Upper lobe of left lung (tissue), 6 donors: ENCODE measurements around the gene AVPR1B. TPM values are rescaled to one million over a fixed set of nuclear protein-coding genes. Genes with fewer than 3 reads are reported as not detected.

Source experiments
- ATAC-seq, 2 donors: fragments of 200-7000 bp; cut with Tn5 transposase; one replicate each; pipeline ENCODE4 v1.9.1; 2022; ENCODE audit warnings: mild to moderate bottlenecking in 2 of 2, moderate library complexity in 2 of 2; ENCODE audit not compliant: low FRiP score in 2 of 2
- DNase-seq, 2 donors: peaks; one replicate each; pipeline ENCODE4 v3.0.0-alpha.2; 2019 to 2020
- H3K27ac ChIP-seq, 4 donors: fragments of 200-600 bp; sonication (generic); one replicate each; pipeline ENCODE4 v1.5.1; 2016 to 2019
- H3K27me3 ChIP-seq, 4 donors: fragments of 200-600 bp; sonication (generic); one replicate each; pipeline ENCODE4 v1.5.1; 2017 to 2019
- H3K36me3 ChIP-seq, 4 donors: fragments of 200-600 bp; sonication (generic); one replicate each; pipeline ENCODE4 v1.5.1; 2016 to 2019
- H3K4me1 ChIP-seq, 4 donors: fragments of 200-600 bp; sonication (generic); one replicate each; pipeline ENCODE4 v1.5.1; 2018 to 2019
- H3K4me3 ChIP-seq, 4 donors: fragments of 200-600 bp; sonication (generic); one replicate each; pipeline ENCODE4 v1.5.1; 2017 to 2019; ENCODE audit warnings: mild to moderate bottlenecking in 2 of 4, moderate library complexity in 1 of 4
- H3K9me3 ChIP-seq, 4 donors: fragments of 200-600 bp; sonication (generic); one replicate each; pipeline ENCODE4 v1.5.1; 2018 to 2019
- CTCF ChIP-seq, 6 experiments: fragments of 450-650 bp in 4 of 6; fragments of 200-600 bp in 2 of 6; sonication (generic) in 2 of 6; IDR thresholded peaks; one replicate each; pipeline ENCODE4 v1.5.1; 2016 to 2019; ENCODE audit warnings: antibody characterized with exemption in 6 of 6
- EP300 ChIP-seq, 4 donors: sonication (generic); formaldehyde crosslinking; IDR thresholded peaks; one replicate each; pipeline ENCODE4 v1.5.1; 2017; ENCODE audit warnings: antibody characterized with exemption in 4 of 4, control low read depth in 2 of 4
- POLR2A ChIP-seq, 4 donors: fragments of 450-650 bp; IDR thresholded peaks; one replicate each; pipeline ENCODE4 v1.5.1; 2016 to 2017; ENCODE audit warnings: antibody characterized with exemption in 4 of 4, mild to moderate bottlenecking in 2 of 4
- POLR2AphosphoS5 ChIP-seq, 2 donors: sonication (generic); formaldehyde crosslinking; IDR thresholded peaks; one replicate each; pipeline ENCODE4 v1.5.1; 2017; ENCODE audit warnings: antibody characterized with exemption in 2 of 2
- WGBS, 2 donors: methylation state at CpG; one replicate each; pipeline ENCODE4 v1.1.5; 2017 to 2018; 5-methylcytosine and 5-hydroxymethylcytosine counted together
- total RNA-seq, 6 donors: library from RNA; depleted of rRNA in 4 of 6; stranded (reverse); fragments of >200 nt in 4 of 6; gene quantifications; one replicate each; pipeline versions ENCODE4 v1.1.0 to v1.2.1, GENCODE V29; 2016 to 2021
- donor health status: DM: no; HTN: no; CAD: no; lungs with moderate emphysema.
- donor health status: DM: no; HTN: yes; CAD: no; lungs with severe emphysema.

The AVPR1B gene
- total RNA-seq, 6 donors from 2014 or later, result not detected

- H3K4me3 ChIP-seq, result no peak overlapping the region
- TF ChIP-seq EP300 (IDR thresholded peaks at IDR 0.05), result no peak
- no peak for TF ChIP-seq POLR2AphosphoS5 (IDR thresholded peaks at IDR 0.05)
- TF ChIP-seq CTCF (IDR thresholded peaks at IDR 0.05), result no peak
- TF ChIP-seq POLR2A (IDR thresholded peaks at IDR 0.05), result no peak
- no peak for ATAC-seq
- peak in 1 of 2 donors; percentile 28 for DNase-seq
- no peaks in the 10 kb centered on the region for H3K27me3 ChIP-seq
- 83 to 84% methylated on average over 9 of the region's 9 CpGs for WGBS, 2 donors
- no peaks in the 10 kb centered on the region for H3K36me3 ChIP-seq
- H3K4me1 ChIP-seq, result peaks cover 0 to 18% (median 8%) of the 10 kb centered on the region in 4 donors
- no peaks in the 10 kb centered on the region for H3K9me3 ChIP-seq
- no peak overlapping the region for H3K27ac ChIP-seq
These were observed 46.4 kb downstream of the AVPR1B start for GRCh38 chr1:206070627-206071304.

- H3K9me3 ChIP-seq, result no peaks in the 10 kb centered on the region
- no peak for TF ChIP-seq EP300 (IDR thresholded peaks at IDR 0.05)
- TF ChIP-seq POLR2A (IDR thresholded peaks at IDR 0.05), result no peak
- no peak for TF ChIP-seq POLR2AphosphoS5 (IDR thresholded peaks at IDR 0.05)
- no peak for TF ChIP-seq CTCF (IDR thresholded peaks at IDR 0.05)
- peak overlapping the region in 1 of 4 donors; percentile 73 for H3K27ac ChIP-seq
- no peaks in the 10 kb centered on the region for H3K27me3 ChIP-seq
- no peaks in the 10 kb centered on the region for H3K36me3 ChIP-seq
- no peak for ATAC-seq
- H3K4me1 ChIP-seq, result peaks cover 0 to 18% (median 8%) of the 10 kb centered on the region in 4 donors
- DNase-seq, result no peak
- 45 to 50% methylated on average over 1 of the region's 1 CpG for WGBS, 2 donors
- no peak overlapping the region for H3K4me3 ChIP-seq
These were observed 48.9 kb downstream of the AVPR1B start for GRCh38 chr1:206068314-206068713.

- H3K9me3 ChIP-seq, result no peaks in the 10 kb centered on the region
- peak in 1 of 2 donors; percentile 64 for DNase-seq
- 30 to 41% methylated on average over 8 of the region's 8 CpGs for WGBS, 2 donors
- H3K4me3 ChIP-seq, result peak overlapping the region in 2 of 4 donors; percentile 3 to 7
- no peak for TF ChIP-seq POLR2A (IDR thresholded peaks at IDR 0.05)
- peak in 2 of 6 experiments; percentile 31 to 42 for TF ChIP-seq CTCF (IDR thresholded peaks at IDR 0.05)
- peak; percentile 31 to 77 for ATAC-seq
- H3K27ac ChIP-seq, result peak overlapping the region in 2 of 4 donors; percentile 24 to 73
- peaks cover 0 to 18% (median 8%) of the 10 kb centered on the region in 4 donors for H3K4me1 ChIP-seq
- no peaks in the 10 kb centered on the region for H3K36me3 ChIP-seq
- no peaks in the 10 kb centered on the region for H3K27me3 ChIP-seq
These were observed 49.5 kb downstream of the AVPR1B start for GRCh38 chr1:206067486-206068227.

GRCh38 chr1:206066479-206067171 is 50.6 kb downstream of the AVPR1B start:
- H3K27me3 ChIP-seq, result no peaks in the 10 kb centered on the region
- no peak overlapping the region for H3K4me3 ChIP-seq
- peak in 1 of 2 donors; percentile 48 for ATAC-seq
- DNase-seq, result peak in 1 of 2 donors; percentile 36
- peaks cover 0 to 18% (median 8%) of the 10 kb centered on the region in 4 donors for H3K4me1 ChIP-seq
- no peak overlapping the region for H3K27ac ChIP-seq
- H3K9me3 ChIP-seq, result no peaks in the 10 kb centered on the region
- WGBS, 2 donors, result 64 to 74% methylated on average over 5 of the region's 6 CpGs
- TF ChIP-seq CTCF (IDR thresholded peaks at IDR 0.05) (no peak), POLR2AphosphoS5 (IDR thresholded peaks at IDR 0.05) (no peak)
- H3K36me3 ChIP-seq, result no peaks in the 10 kb centered on the region
